Brain microvascular endothelial cell (primary cell): ENCODE measurements around the gene PRPF18.

ENCODE experiments used
- DNase-seq: peaks from one replicate; pipeline ENCODE4 v3.0.0-alpha.2; 2020
- H3K27ac ChIP-seq: fragments of 250-450 bp; sonication (Bioruptor Pico); 2 replicates; pipeline ENCODE4 v1.5.1; 2020; ENCODE audit warnings: mild to moderate bottlenecking, moderate library complexity
- H3K27me3 ChIP-seq: fragments of 250-450 bp; sonication (Bioruptor Pico); replicated peaks from 2 replicates; pipeline ENCODE4 v1.5.1; 2020; ENCODE audit warnings: mild to moderate bottlenecking
- H3K36me3 ChIP-seq: fragments of 250-450 bp; sonication (Bioruptor Pico); replicated peaks from 2 replicates; pipeline ENCODE4 v1.5.1; 2020; ENCODE audit warnings: mild to moderate bottlenecking
- H3K4me3 ChIP-seq: 2 replicates; pipeline ENCODE4 v1.5.1; 2011; ENCODE audit warnings: low read depth, mild to moderate bottlenecking, control low read depth, low read length, moderate library complexity
- CTCF ChIP-seq: IDR thresholded peaks from 2 replicates; pipeline ENCODE4 v1.5.1; 2011; ENCODE audit warnings: low read depth, mild to moderate bottlenecking, moderate library complexity, low read length, control low read depth, inconsistent platforms; ENCODE audit errors: missing control alignments
- in situ Hi-C: cut with HindIII; loops from 2 replicates; pipeline ENCODE4 v1.10.0; 2017; ENCODE audit warnings: low sequenced_read_pairs, low pct_ligation_motif_present

Gene PRPF18

GRCh38 chr10:13630231-13630630 lies 43.5 kb downstream of the PRPF18 start:
- no peak overlapping the region for H3K27ac ChIP-seq
- peaks cover 6% of the 10 kb centered on the region for H3K36me3 ChIP-seq
- no peak for DNase-seq
- no peak overlapping the region for H3K4me3 ChIP-seq
- in situ Hi-C loops, result no loop called here
- TF ChIP-seq CTCF, result no peak
- no peaks in the 10 kb centered on the region for H3K27me3 ChIP-seq

GRCh38 chr10:13631594-13631993 lies 44.8 kb downstream of the PRPF18 start:
- in situ Hi-C loops, result no loop called here
- TF ChIP-seq CTCF, result no peak

GRCh38 chr10:13632440-13632839 lies 45.7 kb downstream of the PRPF18 start:
- no peak for TF ChIP-seq CTCF
- Histone ChIP-seq H3K27me3 (no peaks in the 10 kb centered on the region), H3K4me3 (no peak overlapping the region), H3K27ac (no peak overlapping the region), H3K36me3 (peaks cover 6% of the 10 kb centered on the region)
- DNase-seq, result no peak
- in situ Hi-C loops, result no loop called here

More at GRCh38 chr10:13631594-13631993, 44.8 kb downstream of the PRPF18 start:
- H3K27ac ChIP-seq, result no peak overlapping the region
- H3K4me3 ChIP-seq, result no peak overlapping the region
- no peaks in the 10 kb centered on the region for H3K27me3 ChIP-seq
- no peak for DNase-seq
- peaks cover 6% of the 10 kb centered on the region for H3K36me3 ChIP-seq

GRCh38 chr10:13632884-13633440 lies 46.2 kb downstream of the PRPF18 start:
- Histone ChIP-seq H3K27me3 (no peaks in the 10 kb centered on the region), H3K27ac (peak overlapping the region; percentile 69), H3K4me3 (no peak overlapping the region), H3K36me3 (peaks cover 6% of the 10 kb centered on the region)
- no peak for DNase-seq
- in situ Hi-C loops, result no loop called here
- no peak for TF ChIP-seq CTCF

- TF ChIP-seq CTCF, result no peak
- peaks cover 6% of the 10 kb centered on the region for H3K36me3 ChIP-seq
- no peak overlapping the region for H3K4me3 ChIP-seq
- peak; percentile 97 for DNase-seq
- H3K27me3 ChIP-seq, result no peaks in the 10 kb centered on the region
- in situ Hi-C loops, result no loop called here
- peak overlapping the region; percentile 69 for H3K27ac ChIP-seq
Observed at GRCh38 chr10:13633689-13634088, 46.9 kb downstream of the PRPF18 start.

- Histone ChIP-seq H3K27me3 (no peaks in the 10 kb centered on the region), H3K4me3 (no peak overlapping the region), H3K36me3 (peaks cover 8% of the 10 kb centered on the region), H3K27ac (peak overlapping the region; percentile 69)
- in situ Hi-C loops, result no loop called here
- no peak for DNase-seq
- TF ChIP-seq CTCF, result no peak
Observed at GRCh38 chr10:13634207-13634606, 47.4 kb downstream of the PRPF18 start.
